Right cardiac atrium (tissue), 5 donors: ENCODE measurements around the gene CHD2. TPM values are rescaled to one million over a fixed set of nuclear protein-coding genes. Genes with fewer than 3 reads are reported as not detected.
A peak's percentile ranks its signal among the peaks of the same experiment; 100 is the strongest.
"Not testable (repeated sequence)": the region's sequence is repeated elsewhere in the genome, so short reads cannot be mapped to it uniquely, and the experiment has no call there.

ENCODE experiments used
- ATAC-seq, 2 donors: fragments of 200-7000 bp; cut with Tn5 transposase; one replicate each; pipeline versions ENCODE4 v1.8.0 to v1.9.1; 2020; ENCODE audit warnings: moderate library complexity in 2 of 2, mild to moderate bottlenecking in 1 of 2
- DNase-seq, 3 donors: peaks; one replicate each; pipeline ENCODE4 v3.0.0-alpha.2; 2020
- H3K27ac ChIP-seq: one replicate; pipeline ENCODE4 v1.5.1; 2013; ENCODE audit warnings: mild to moderate bottlenecking, low read length, control low read depth, moderate library complexity
- H3K27me3 ChIP-seq: one replicate; pipeline ENCODE4 v1.6.1; 2013; ENCODE audit not compliant: control insufficient read depth, insufficient read depth
- H3K4me1 ChIP-seq: one replicate; pipeline ENCODE4 v1.6.1; 2013; ENCODE audit warnings: low read length; ENCODE audit not compliant: control insufficient read depth, insufficient read depth
- H3K4me3 ChIP-seq: one replicate; pipeline ENCODE4 v1.5.1; 2013; ENCODE audit warnings: low read length, control low read depth
- H3K9me3 ChIP-seq: one replicate; pipeline ENCODE4 v1.6.1; 2013; ENCODE audit warnings: low read length; ENCODE audit not compliant: control insufficient read depth
- WGBS: extraction: QIAGEN DNeasy Blood & Tissue Kit; methylation state at CpG from one replicate; pipeline ENCODE4 v1.1.7; 2013; 5-methylcytosine and 5-hydroxymethylcytosine counted together
- intact Hi-C, 4 donors: fragments of 100-400 bp; cut with DNase I; formaldehyde crosslinking; loops; one replicate each; pipeline versions ENCODE4 v1.11.0 to v1.14.0; 2022 to 2023
- polyA plus RNA-seq: library from polyadenylated mRNA; stranded (reverse); fragments of 200-250 nt; gene quantifications from one replicate; pipeline ENCODE4 v1.2.3, GENCODE V29; 2013
- total RNA-seq, 4 donors: library from RNA; stranded (reverse); fragmentation: NEBNext Ultra II Directional; extraction: Animal tissue kit (Norgen Biotek cat#: 25700); gene quantifications; one replicate each; pipeline ENCODE4 v1.2.1, GENCODE V29; 2021
- donor health status: healthy with polysubstance abuse.
- donor health status: DM: no; HTN: yes; CAD: no.
- donor health status: DM: no; HTN: no; CAD: no.
- donor health status: DM: no; HTN: yes; CAD: no; lungs with severe emphysema.
- donor health status: DM: yes; HTN: yes; CAD: no.

CHD2 gene
- total and polyA plus RNA-seq, 5 donors: 28.4 to 83.6 (median 64.3) TPM

DNA sequence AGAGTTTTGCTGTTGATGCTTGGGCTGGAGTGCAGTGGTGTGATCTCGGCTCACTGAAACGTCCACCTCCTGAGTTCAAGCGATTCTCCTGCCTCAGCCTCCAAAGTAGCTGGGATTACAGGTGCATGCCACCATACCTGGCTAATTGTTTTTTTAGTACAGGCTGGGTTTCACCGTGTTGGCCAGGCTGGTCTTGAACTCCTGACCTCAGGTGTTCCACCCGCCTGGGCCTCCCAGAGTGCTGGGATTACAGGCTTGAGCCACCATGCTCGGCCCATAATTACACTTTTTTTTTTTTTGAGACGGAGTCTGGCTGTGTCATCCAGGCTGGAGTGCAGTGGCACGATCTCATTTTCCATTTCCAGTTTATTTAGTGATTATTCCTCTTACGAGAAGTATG, 18.8 kb downstream of the CHD2 start:
- peak in 1 of 3 donors; percentile 55 for DNase-seq
- H3K9me3 ChIP-seq, H3K27me3 ChIP-seq, H3K4me3 ChIP-seq, ATAC-seq: not testable (repeated sequence)
- intact Hi-C loops: loop anchor here in 2 of 4 donors (2.0 to 5.0 kb wide), 2 partner anchors 110 to 112 kb away; no protein-coding TSS in a partner anchor
- H3K27ac ChIP-seq: peak overlapping the region; percentile 51
- peaks cover 16% of the 10 kb centered on the region for H3K4me1 ChIP-seq
- 72% methylated on average over 9 of the region's 9 CpGs for WGBS

GRCh38 chr15:92920595-92921161, 20.6 kb downstream of the CHD2 start:
- peak in 1 of 2 donors; percentile 4 for ATAC-seq

GRCh38 chr15:92921215-92922131, 21.3 kb downstream of the CHD2 start:
- H3K9me3 ChIP-seq: no peaks in the 10 kb centered on the region
- no peaks in the 10 kb centered on the region for H3K27me3 ChIP-seq
- peaks cover 11% of the 10 kb centered on the region for H3K4me1 ChIP-seq
- intact Hi-C loops: loop anchor here in 2 of 4 donors (5.0 to 10.0 kb wide), 2 partner anchors 114 to 117 kb away; no protein-coding TSS in a partner anchor
- no peak overlapping the region for H3K4me3 ChIP-seq
- peak overlapping the region; percentile 2 for H3K27ac ChIP-seq
- DNase-seq (no peak), ATAC-seq (peak in 1 of 2 donors; percentile 39)
- 75% methylated on average over 4 of the region's 4 CpGs for WGBS

More at GRCh38 chr15:92920595-92921161, 20.6 kb downstream of the CHD2 start:
- WGBS: 70% methylated on average over 5 of the region's 5 CpGs
- Histone ChIP-seq H3K4me3 (no peak overlapping the region), H3K4me1 (peaks cover 14% of the 10 kb centered on the region), H3K9me3 (no peaks in the 10 kb centered on the region), H3K27me3 (no peaks in the 10 kb centered on the region), H3K27ac (no peak overlapping the region)
- intact Hi-C loops: loop anchor here in 2 of 4 donors (5.0 to 10.0 kb wide), 2 partner anchors 113 to 116 kb away; no protein-coding TSS in a partner anchor
- DNase-seq: no peak

DNA sequence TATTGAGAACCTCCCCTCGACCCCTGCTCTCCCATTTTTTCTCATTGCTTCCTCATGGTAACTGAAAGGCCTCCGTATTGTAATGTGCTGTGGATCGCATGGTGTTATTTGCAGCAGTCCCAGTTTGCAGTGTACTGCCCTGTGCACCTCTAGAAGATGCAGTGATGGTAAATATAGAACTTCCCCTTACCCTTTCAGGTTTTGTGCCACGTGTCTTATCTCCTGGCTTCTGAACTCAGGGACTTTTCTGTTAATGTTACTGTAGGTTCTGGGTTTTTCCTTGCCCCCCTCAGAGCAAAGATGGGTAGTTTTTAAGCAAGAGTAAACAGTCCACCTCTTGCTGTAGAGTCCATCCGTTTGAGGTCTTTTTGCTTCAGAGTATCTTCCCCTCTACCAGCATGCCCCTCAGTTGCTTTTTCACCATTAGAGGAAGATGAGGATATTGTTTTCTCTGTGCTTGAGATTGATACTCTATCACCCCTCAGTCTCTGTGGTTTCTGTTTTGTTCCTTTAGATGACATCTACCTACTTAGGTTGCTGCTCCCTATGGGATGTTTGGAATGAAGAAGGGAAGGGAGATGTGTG, 22.4 kb downstream of the CHD2 start:
- peak overlapping the region; percentile 37 for H3K27ac ChIP-seq
- H3K27me3 ChIP-seq: no peaks in the 10 kb centered on the region
- WGBS: 60% methylated on average over 5 of the region's 5 CpGs
- H3K4me1 ChIP-seq: peaks cover 7% of the 10 kb centered on the region
- no peak overlapping the region for H3K4me3 ChIP-seq
- H3K9me3 ChIP-seq: no peaks in the 10 kb centered on the region
- no peak for DNase-seq
- no peak for ATAC-seq
- intact Hi-C loops: loop anchor here in 2 of 4 donors (5.0 to 10.0 kb wide), 2 partner anchors 115 to 118 kb away; no protein-coding TSS in a partner anchor

GRCh38 chr15:92924216-92924615, 24.1 kb downstream of the CHD2 start:
- H3K27ac ChIP-seq: peak overlapping the region; percentile 56
- WGBS: 43% methylated on average over 7 of the region's 7 CpGs
- intact Hi-C loops: loop anchor here in 2 of 4 donors (5.0 to 10.0 kb wide), 2 partner anchors 117 to 119 kb away; no protein-coding TSS in a partner anchor
- H3K9me3 ChIP-seq: no peaks in the 10 kb centered on the region
- no peaks in the 10 kb centered on the region for H3K27me3 ChIP-seq
- no peak overlapping the region for H3K4me3 ChIP-seq
- H3K4me1 ChIP-seq: peaks cover 7% of the 10 kb centered on the region
- no peak for DNase-seq
- ATAC-seq: peak; percentile 40 to 52

DNA sequence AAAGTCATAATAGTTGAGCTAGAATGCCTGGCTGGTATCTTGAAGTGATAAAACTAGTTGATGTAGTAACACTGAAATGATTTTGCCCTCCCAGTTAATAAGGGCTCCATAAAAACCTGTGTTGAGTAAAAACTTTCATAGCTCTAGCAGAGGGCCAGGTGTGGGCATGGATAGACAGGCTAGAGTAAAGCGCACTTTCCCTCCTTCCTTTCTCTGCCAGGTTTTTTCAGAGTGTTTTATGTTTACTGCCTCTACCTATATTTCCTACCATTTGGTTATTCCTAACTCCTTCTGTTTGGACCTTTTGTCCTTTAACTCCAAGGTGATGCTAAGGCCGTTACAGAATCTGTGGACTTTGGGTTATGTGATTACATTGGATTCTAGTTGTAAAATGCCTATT, 25.3 kb downstream of the CHD2 start:
- ATAC-seq: no peak
- intact Hi-C loops: loop anchor here in 1 of 4 donors (10.0 kb wide), 1 partner anchor 121 kb away; no protein-coding TSS in a partner anchor
- no peak overlapping the region for H3K27ac ChIP-seq
- no peaks in the 10 kb centered on the region for H3K27me3 ChIP-seq
- no peak for DNase-seq
- no peak overlapping the region for H3K4me3 ChIP-seq
- peaks cover 7% of the 10 kb centered on the region for H3K4me1 ChIP-seq
- no peaks in the 10 kb centered on the region for H3K9me3 ChIP-seq
- 97% methylated on average over 2 of the region's 2 CpGs for WGBS

DNA sequence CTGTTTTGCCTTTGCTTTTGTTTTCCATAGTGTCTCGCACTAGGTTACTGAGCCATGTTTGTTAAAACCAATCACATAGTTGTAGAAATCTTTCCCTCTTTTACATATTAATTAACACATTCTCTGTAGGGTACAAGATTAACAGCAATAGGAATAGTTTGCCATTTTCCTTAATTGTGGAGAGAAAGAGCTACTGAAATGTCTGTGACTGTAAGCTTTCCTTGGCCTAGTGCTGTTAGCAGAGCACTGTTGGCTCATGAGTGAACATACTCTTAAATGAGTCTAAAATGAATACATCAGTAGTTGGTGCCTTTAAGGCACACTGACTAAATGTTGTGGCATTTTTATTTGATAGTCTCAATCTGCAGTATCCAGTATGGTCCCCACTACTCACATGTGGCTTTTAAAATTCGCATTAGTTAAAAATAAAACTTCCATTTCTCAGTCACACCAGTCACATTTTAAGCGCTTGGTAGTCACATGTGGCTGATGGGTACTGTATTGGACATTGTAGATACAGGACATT, 28.2 kb downstream of the CHD2 start:
- H3K4me1 ChIP-seq: no peaks in the 10 kb centered on the region

DNA sequence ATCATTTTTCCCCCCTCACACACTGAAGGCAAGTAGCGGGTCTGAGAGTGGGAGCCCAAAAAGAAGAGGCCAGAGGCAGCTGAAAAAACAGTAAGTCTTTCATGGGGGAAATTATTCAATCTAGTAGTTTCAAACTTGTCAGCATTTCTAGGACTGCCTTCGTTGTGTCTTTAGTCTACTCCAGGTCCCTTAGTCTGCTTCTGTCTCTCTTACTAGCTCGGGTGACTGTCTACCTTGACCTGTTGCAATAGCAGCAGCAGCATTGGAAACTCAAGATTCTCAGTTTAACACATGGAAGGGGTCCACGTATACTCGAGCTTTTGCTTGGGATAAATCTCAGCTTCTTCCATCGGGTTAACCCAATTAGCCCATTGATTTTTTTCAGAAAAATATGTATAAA, 28.9 kb downstream of the CHD2 start:
- ATAC-seq (no peak), DNase-seq (no peak)
- Histone ChIP-seq H3K27me3 (no peaks in the 10 kb centered on the region), H3K4me1 (no peaks in the 10 kb centered on the region), H3K27ac (no peak overlapping the region), H3K9me3 (no peaks in the 10 kb centered on the region), H3K4me3 (no peak overlapping the region)
- intact Hi-C loops: loop anchor here in 1 of 4 donors (10.0 kb wide), 1 partner anchor 124 kb away; no protein-coding TSS in a partner anchor
- 89% methylated on average over 6 of the region's 6 CpGs for WGBS

More for the DNA sequence above, 28.2 kb downstream of the CHD2 start:
- no peak for ATAC-seq
- Histone ChIP-seq H3K27ac (no peak overlapping the region), H3K27me3 (no peaks in the 10 kb centered on the region), H3K4me3 (no peak overlapping the region), H3K9me3 (no peaks in the 10 kb centered on the region)
- intact Hi-C loops: loop anchor here in 1 of 4 donors (10.0 kb wide), 1 partner anchor 123 kb away; no protein-coding TSS in a partner anchor
- no peak for DNase-seq
- WGBS: 94% methylated on average over 3 of the region's 3 CpGs

DNA sequence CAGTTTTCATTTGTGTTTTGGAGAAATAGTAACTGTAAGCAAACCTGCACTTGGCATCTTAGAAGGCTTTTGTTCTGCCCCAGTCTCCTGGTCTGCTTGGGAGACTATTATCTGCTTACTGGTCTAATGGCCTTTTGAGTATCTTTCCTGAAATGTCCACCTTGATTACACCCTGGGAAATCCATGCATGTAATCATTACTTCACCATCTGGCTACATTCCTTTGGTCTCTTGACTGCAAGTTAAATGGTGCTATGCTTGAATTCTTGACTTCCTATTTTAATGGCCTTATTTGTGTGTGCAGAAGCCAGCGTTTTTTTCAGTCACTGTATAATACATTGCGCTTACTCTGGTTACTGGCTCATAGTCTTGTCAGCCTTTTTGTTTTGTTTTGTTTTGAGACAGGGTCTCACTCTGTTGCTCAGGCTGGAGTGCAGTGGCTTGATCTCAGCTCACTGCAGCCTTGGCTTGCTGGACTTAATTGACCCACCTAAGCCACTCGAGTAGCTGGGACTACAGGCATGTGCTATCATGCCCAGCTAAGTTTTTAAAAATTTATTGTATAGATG, 30.0 kb downstream of the CHD2 start:
- WGBS: 48% methylated on average over 3 of the region's 3 CpGs
- Histone ChIP-seq H3K27ac (no peak overlapping the region), H3K4me1 (no peaks in the 10 kb centered on the region)

DNA sequence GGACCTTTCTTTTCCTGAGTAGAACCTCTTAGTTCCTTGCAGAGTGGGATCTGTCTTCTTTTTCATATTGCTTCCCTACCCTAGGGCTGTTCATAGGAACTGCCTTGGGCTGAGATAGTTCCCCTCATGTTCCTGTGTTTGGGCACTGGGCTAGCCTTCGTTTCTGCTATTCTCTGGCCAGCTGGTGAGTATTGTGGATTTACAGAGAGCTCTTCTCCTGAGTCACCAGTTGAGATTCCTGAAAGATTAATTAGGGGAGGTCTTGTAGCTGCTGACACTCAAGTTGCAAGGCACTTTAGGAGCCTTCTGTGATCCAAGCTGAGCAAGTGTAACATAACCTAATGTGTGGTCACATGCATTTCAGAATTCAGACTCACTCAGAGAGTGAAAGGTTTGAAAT, 30.7 kb downstream of the CHD2 start:
- intact Hi-C loops: no loop called here
- no peak for ATAC-seq
- WGBS: 36% methylated on average over 1 of the region's 1 CpG

More for the DNA sequence above, 30.0 kb downstream of the CHD2 start:
- intact Hi-C loops: no loop called here
- no peaks in the 10 kb centered on the region for H3K9me3 ChIP-seq
- no peaks in the 10 kb centered on the region for H3K27me3 ChIP-seq
- DNase-seq (no peak), ATAC-seq (no peak)
- no peak overlapping the region for H3K4me3 ChIP-seq

More for the DNA sequence above, 30.7 kb downstream of the CHD2 start:
- DNase-seq: no peak
- Histone ChIP-seq H3K4me1 (no peaks in the 10 kb centered on the region), H3K4me3 (no peak overlapping the region), H3K27ac (no peak overlapping the region), H3K27me3 (no peaks in the 10 kb centered on the region), H3K9me3 (no peaks in the 10 kb centered on the region)
